GM23338 (cell line): ENCODE results near the gene MUL1. TPM values are rescaled to one million over a fixed set of nuclear protein-coding genes. Genes with fewer than 3 reads are reported as not detected.

Source experiments
- ATAC-seq: fragments of 200-7000 bp; cut with Tn5 transposase; 3 replicates; pipeline ENCODE4 v1.9.1; 2020
- DNase-seq: peaks from one replicate; pipeline ENCODE4 v3.0.0-alpha.2; 2015; ENCODE audit warnings: low spot score
- H2AFZ ChIP-seq: fragments of 200-600 bp; sonication (generic); 2 replicates; pipeline ENCODE4 v1.8.0; 2016; ENCODE audit warnings: antibody characterized with exemption, mild to moderate bottlenecking, moderate library complexity
- H3F3A ChIP-seq: fragments of 200-600 bp; sonication (generic); replicated peaks from 2 replicates; pipeline ENCODE4 v1.8.0; 2017; ENCODE audit warnings: antibody characterized with exemption, mixed run types, low read depth
- H3K27ac ChIP-seq: fragments of 200-600 bp; sonication (generic); 2 replicates; pipeline ENCODE4 v1.6.1; 2016; ENCODE audit warnings: low read depth
- H3K27me3 ChIP-seq: fragments of 200-600 bp; sonication (generic); 2 replicates; pipeline ENCODE4 v1.8.0; 2016; ENCODE audit warnings: mild to moderate bottlenecking, mixed run types, moderate library complexity; ENCODE audit not compliant: insufficient read depth
- H3K36me3 ChIP-seq: fragments of 200-600 bp; sonication (generic); 2 replicates; pipeline ENCODE4 v1.8.0; 2016; ENCODE audit warnings: mild to moderate bottlenecking; ENCODE audit not compliant: insufficient read depth
- H3K4me1 ChIP-seq: fragments of 200-600 bp; sonication (generic); 2 replicates; pipeline ENCODE4 v1.8.0; 2016; ENCODE audit warnings: mild to moderate bottlenecking, moderate library complexity; ENCODE audit not compliant: insufficient read depth
- H3K4me2 ChIP-seq: fragments of 200-600 bp; sonication (generic); 2 replicates; pipeline ENCODE4 v1.7.1; 2017; ENCODE audit warnings: mixed run types
- H3K4me3 ChIP-seq: fragments of 200-600 bp; sonication (generic); 2 replicates; pipeline ENCODE4 v1.6.1; 2016; ENCODE audit warnings: mixed run types
- H3K79me2 ChIP-seq: fragments of 200-600 bp; sonication (generic); replicated peaks from 2 replicates; pipeline ENCODE4 v1.8.0; 2017; ENCODE audit warnings: mild to moderate bottlenecking; ENCODE audit not compliant: insufficient read depth
- H3K9me2 ChIP-seq: fragments of 200-600 bp; sonication (generic); 2 replicates; pipeline ENCODE4 v1.8.0; 2017; ENCODE audit not compliant: insufficient read depth
- H4K20me1 ChIP-seq: fragments of 200-600 bp; sonication (generic); replicated peaks from 2 replicates; pipeline ENCODE4 v1.8.0; 2017; ENCODE audit warnings: mild to moderate bottlenecking; ENCODE audit not compliant: insufficient read depth
- H3K27ac Mint-ChIP-seq: 2 replicates; pipeline ENCODE4 v1.8.0; 2020; ENCODE audit warnings: inconsistent platforms, mild to moderate bottlenecking, moderate library complexity, mixed read lengths
- H3K27me3 Mint-ChIP-seq: 3 replicates; pipeline ENCODE4 v1.8.0; 2022; ENCODE audit warnings: low read depth, mild to moderate bottlenecking, moderate library complexity, mixed read lengths, inconsistent platforms; ENCODE audit not compliant: insufficient read depth, poor library complexity
- H3K36me3 Mint-ChIP-seq: 3 replicates; pipeline ENCODE4 v1.8.0; 2021; ENCODE audit warnings: low read depth, mild to moderate bottlenecking, inconsistent platforms, moderate library complexity, mixed read lengths
- H3K4me1 Mint-ChIP-seq: 3 replicates; pipeline ENCODE4 v1.8.0; 2020; ENCODE audit warnings: mild to moderate bottlenecking, inconsistent platforms, mixed read lengths
- H3K4me3 Mint-ChIP-seq: 3 replicates; pipeline ENCODE4 v1.8.0; 2021; ENCODE audit warnings: moderate library complexity, mild to moderate bottlenecking, inconsistent platforms, mixed read lengths
- H3K9me3 Mint-ChIP-seq: 3 replicates; pipeline ENCODE4 v1.8.0; 2020; ENCODE audit warnings: moderate library complexity, mild to moderate bottlenecking, inconsistent platforms, mixed read lengths
- CREB1 ChIP-seq: fragments of 250-450 bp; sonication (Bioruptor Pico); IDR thresholded peaks from 2 replicates; pipeline ENCODE4 v1.5.0; 2020; ENCODE audit warnings: low read depth, mild to moderate bottlenecking, moderate library complexity
- EZH2 ChIP-seq: fragments of 200-600 bp; sonication (generic); IDR thresholded peaks from one replicate; pipeline ENCODE4 v1.8.0; 2017; ENCODE audit warnings: antibody characterized with exemption, mild to moderate bottlenecking, low read depth; ENCODE audit not compliant: unreplicated experiment
- EZH2phosphoT487 ChIP-seq: fragments of 200-600 bp; sonication (generic); IDR thresholded peaks from one replicate; pipeline ENCODE4 v1.8.1; 2018; ENCODE audit warnings: antibody characterized with exemption; ENCODE audit not compliant: unreplicated experiment
- NANOG ChIP-seq: IDR thresholded peaks from 2 replicates; pipeline ENCODE4 v1.6.1; 2016; ENCODE audit warnings: antibody characterized with exemption, borderline replicate concordance
- polyA plus RNA-seq: library from polyadenylated mRNA; unstranded; fragments of >200 nt; fragmentation: Nextera tagmentation; extraction: Ambion mirVana; gene quantifications from 2 replicates; pipeline ENCODE4 v1.2.1, GENCODE V29; 2016
- total RNA-seq: library from RNA; depleted of rRNA; stranded (reverse); fragments of >200 nt; shearing (Covaris generic); gene quantifications from 2 replicates; pipeline ENCODE4 v1.2.3, GENCODE V29; 2014

The MUL1 gene
- total and polyA plus RNA-seq, 2 experiments from 2014 or later: 8.9 to 26.2 TPM

DNA sequence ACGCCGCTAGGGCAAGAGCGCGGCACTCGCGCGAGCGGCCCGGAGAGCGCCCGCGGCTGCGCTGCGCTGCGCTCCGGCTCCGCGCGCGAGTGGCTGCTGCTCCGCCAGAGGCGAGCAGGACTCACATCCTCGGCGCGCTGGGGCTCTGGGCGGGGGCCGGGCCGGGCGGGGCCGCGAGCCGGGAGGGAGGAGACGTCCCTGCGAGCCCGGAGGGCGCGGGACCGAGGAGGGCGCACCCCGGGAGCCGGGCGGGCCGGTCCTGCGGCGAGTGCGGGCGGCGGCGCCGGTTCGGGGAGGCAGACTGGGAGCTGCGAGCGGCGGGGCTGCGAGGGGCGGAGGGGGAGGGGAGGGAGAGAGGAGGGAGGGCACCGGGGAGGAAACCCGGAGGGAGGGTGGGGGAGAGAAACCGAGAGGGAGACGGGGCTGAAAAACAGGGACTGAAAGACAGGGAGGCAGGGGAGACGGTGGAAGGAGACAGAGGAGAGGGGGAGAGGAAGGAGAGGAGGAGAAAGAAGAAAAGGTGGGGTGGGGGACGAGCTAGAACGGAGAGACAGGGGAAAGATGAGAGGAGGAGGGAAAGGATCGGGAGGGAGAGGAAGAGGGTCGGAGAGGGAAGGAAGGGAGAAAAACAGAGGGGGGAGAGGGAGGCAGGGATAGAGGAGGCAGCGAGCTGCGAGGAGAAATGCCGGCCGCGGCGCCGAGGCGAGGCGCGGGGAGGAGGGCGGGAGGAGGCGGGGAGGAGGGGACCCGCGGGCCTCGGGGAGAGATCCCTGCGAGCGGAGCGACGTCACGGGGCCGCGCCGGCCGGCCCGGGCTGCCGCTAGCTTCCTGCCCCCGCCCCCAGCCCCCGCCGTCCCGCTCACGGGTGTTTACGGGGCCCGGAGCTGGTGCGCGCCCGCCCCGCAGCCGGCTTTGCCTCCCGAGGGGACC is 22.2 kb downstream of the MUL1 start, which contains the start of gene CAMK2N1:
Gene CAMK2N1 (minus strand): TSS at position 684 of the 930 bp plus-strand sequence. CDS start 831 bp downstream, outside the sequence.
- no peak within 1 kb of the TSS for H3K27ac ChIP-seq

DNA sequence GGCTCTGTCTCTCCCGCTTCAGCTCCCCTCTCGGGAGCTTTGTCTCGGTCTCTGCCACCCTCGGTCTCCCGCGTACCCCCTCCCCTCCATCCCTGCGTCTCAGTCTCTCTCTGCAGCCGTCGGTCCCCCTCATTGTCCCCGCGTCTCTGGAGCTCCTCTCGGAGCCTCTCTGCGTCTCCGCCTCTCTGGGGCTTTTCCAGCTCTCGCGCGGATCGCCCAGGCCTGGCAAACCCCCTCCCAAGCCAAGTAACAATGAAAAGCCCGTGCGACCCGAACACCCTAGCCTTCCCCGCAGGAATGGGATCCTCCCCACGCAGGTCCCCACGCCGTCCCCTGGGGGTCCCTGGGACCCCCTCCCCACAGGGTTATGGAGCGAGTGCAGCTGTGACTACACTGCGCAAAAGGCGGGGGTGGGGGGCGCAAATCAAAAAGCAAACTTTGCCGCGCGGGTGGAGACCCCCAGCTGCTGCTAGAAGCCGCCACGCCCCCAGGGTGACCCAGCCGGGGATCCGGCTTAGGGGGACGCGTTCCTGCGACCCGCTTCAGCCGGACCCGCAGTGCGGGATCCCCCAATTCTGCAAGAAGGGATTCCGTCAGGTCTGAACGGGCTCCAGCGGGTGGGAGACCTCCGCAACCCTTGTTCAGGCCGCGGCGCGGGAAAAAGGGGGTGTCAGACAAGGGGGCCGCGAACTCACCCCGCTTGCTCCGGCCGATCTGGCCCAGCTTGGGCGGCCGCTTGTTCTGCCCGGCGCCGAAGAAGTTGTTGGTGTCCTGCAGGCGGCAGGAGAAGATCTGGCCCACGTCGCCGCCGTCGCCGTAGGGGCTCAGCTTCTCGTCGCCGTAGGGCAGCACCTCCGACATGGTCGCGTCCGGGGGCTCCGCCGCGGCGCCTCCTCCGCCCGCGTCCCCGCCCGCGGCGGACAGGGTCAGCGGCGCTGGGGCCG is 23.2 kb downstream of the MUL1 start:
- H3K27me3 ChIP-seq: peaks cover 77% of the 10 kb centered on the region
- H3K36me3 Mint-ChIP-seq: no peaks in the 10 kb centered on the region
- peak; percentile 6 for ATAC-seq

More for the DNA sequence above, 22.2 kb downstream of the MUL1 start, which contains the start of gene CAMK2N1:
- H2AFZ ChIP-seq: peak within 1 kb of the TSS; percentile 94
- Mint-ChIP-seq H3K9me3 (no peaks in the 10 kb centered on the region; the same call in 2 of the 3 replicates), H3K27ac (peak within 1 kb of the TSS; percentile 67; the same call in 1 of the 2 replicates), H3K27me3 (peaks cover 48% of the 10 kb centered on the region), H3K36me3 (no peaks in the 10 kb centered on the region), H3K4me1 (peaks cover 44% of the 10 kb centered on the region), H3K4me3 (peak within 1 kb of the TSS; percentile 89)
- H3K79me2 ChIP-seq: no peaks in the 10 kb centered on the region
- H3K9me2 ChIP-seq: no peaks in the 10 kb centered on the region
- peak within 1 kb of the TSS; percentile 97 for H3K4me2 ChIP-seq
- H3K27me3 ChIP-seq: peaks cover 76% of the 10 kb centered on the region
- no peaks in the 10 kb centered on the region for H3K36me3 ChIP-seq
- peaks cover 47% of the 10 kb centered on the region for H3K4me1 ChIP-seq
- DNase-seq: peak; percentile 78
- peak; percentile 14 for ATAC-seq
- 0 out of 2 replicates have a peak, but pooled peaks cover 4% of the 10 kb centered on the region for H4K20me1 ChIP-seq
- H3F3A ChIP-seq: peaks cover 11% of the 10 kb centered on the region; the same call in 1 of the 2 replicates
- H3K4me3 ChIP-seq: peak within 1 kb of the TSS; percentile 81
- peak; percentile 59 for TF ChIP-seq EZH2
- TF ChIP-seq CREB1 (CRISPR knock-in tag): peak; percentile 48; the same call in 1 of the 2 replicates
- TF ChIP-seq NANOG: no peak

More for the DNA sequence above, 23.2 kb downstream of the MUL1 start:
- no peaks in the 10 kb centered on the region for H3K36me3 ChIP-seq
- no peaks in the 10 kb centered on the region; the same call in 2 of the 3 replicates for H3K9me3 Mint-ChIP-seq
- H3F3A ChIP-seq: peaks cover 11% of the 10 kb centered on the region; the same call in 1 of the 2 replicates
- no peak for DNase-seq
- H3K4me2 ChIP-seq: peak overlapping the region; percentile 97
- H3K27me3 Mint-ChIP-seq: peaks cover 49% of the 10 kb centered on the region
- peaks cover 44% of the 10 kb centered on the region for H3K4me1 Mint-ChIP-seq
- H4K20me1 ChIP-seq: 0 out of 2 replicates have a peak, but pooled peaks cover 4% of the 10 kb centered on the region
- no peak overlapping the region for H3K27ac ChIP-seq
- H3K79me2 ChIP-seq: no peaks in the 10 kb centered on the region
- peak overlapping the region; percentile 81 for H3K4me3 Mint-ChIP-seq
- no peak overlapping the region for H3K27ac Mint-ChIP-seq
- TF ChIP-seq EZH2phosphoT487: peak; percentile 83
- peak; percentile 81 for TF ChIP-seq EZH2
- no peak for TF ChIP-seq NANOG
- no peaks in the 10 kb centered on the region for H3K9me2 ChIP-seq
- H3K4me1 ChIP-seq: peaks cover 47% of the 10 kb centered on the region
- peak overlapping the region; percentile 73 for H3K4me3 ChIP-seq
- peak overlapping the region; percentile 93 for H2AFZ ChIP-seq
